SU-DHL-6 (cell line): ENCODE data around the gene THOP1.

Experiments used
- H2AFZ ChIP-seq: fragments of 200-600 bp; sonication (generic); 2 replicates; pipeline ENCODE4 v1.6.1; 2014; ENCODE audit warnings: low read depth, mild to moderate bottlenecking, moderate library complexity, mixed read lengths, antibody characterized with exemption, low read length; ENCODE audit not compliant: severe bottlenecking
- H3F3A ChIP-seq: fragments of 200-600 bp; shearing (Covaris generic); 2 replicates; pipeline ENCODE4 v1.6.0; 2016; ENCODE audit warnings: antibody characterized with exemption, mild to moderate bottlenecking; ENCODE audit not compliant: insufficient read depth
- H3K27ac ChIP-seq: fragments of 200-600 bp; sonication (generic); 2 replicates; pipeline ENCODE4 v1.5.1; 2016; ENCODE audit warnings: low read depth, mild to moderate bottlenecking, low read length, moderate library complexity, mixed read lengths
- H3K27me3 ChIP-seq: fragments of 200-600 bp; sonication (generic), shearing (Covaris generic); 2 replicates; pipeline ENCODE4 v1.6.0; 2014; ENCODE audit warnings: mild to moderate bottlenecking, low read length
- H3K36me3 ChIP-seq: fragments of 200-600 bp; sonication (generic); 2 replicates; pipeline ENCODE4 v1.6.1; 2014; ENCODE audit warnings: mild to moderate bottlenecking, low read length, mixed read lengths
- H3K4me2 ChIP-seq: fragments of 300-600, 200-600 bp; shearing (Covaris generic), sonication (generic); 2 replicates; pipeline ENCODE4 v1.6.0; 2014; ENCODE audit warnings: low read length, low read depth, mild to moderate bottlenecking; ENCODE audit not compliant: poor library complexity, severe bottlenecking
- H3K4me3 ChIP-seq: fragments of 200-600 bp; sonication (generic); 2 replicates; pipeline ENCODE4 v1.5.1; 2014; ENCODE audit warnings: antibody characterized with exemption, low read length, mild to moderate bottlenecking, mixed read lengths; ENCODE audit not compliant: insufficient read depth, poor library complexity, severe bottlenecking
- H3K79me2 ChIP-seq: fragments of 200-600 bp; sonication (generic); 2 replicates; pipeline ENCODE4 v1.6.1; 2014; ENCODE audit warnings: mild to moderate bottlenecking, low read length, moderate library complexity; ENCODE audit not compliant: insufficient read depth
- H3K9ac ChIP-seq: fragments of 200-600 bp; sonication (generic); 2 replicates; pipeline ENCODE4 v1.7.0; 2014; ENCODE audit warnings: mild to moderate bottlenecking, low read length
- H3K9me2 ChIP-seq: fragments of 200-600 bp; sonication (generic); replicated peaks from 2 replicates; pipeline ENCODE4 v1.6.1; 2014; ENCODE audit warnings: low read length; ENCODE audit not compliant: insufficient read depth
- H3K9me3 ChIP-seq: fragments of 200-600 bp; sonication (generic); 2 replicates; pipeline ENCODE4 v1.6.1; 2014; ENCODE audit warnings: low read length, mixed read lengths; ENCODE audit not compliant: insufficient read depth
- H4K20me1 ChIP-seq: fragments of 200-600 bp; sonication (generic); 2 replicates; pipeline ENCODE4 v1.6.1; 2014; ENCODE audit warnings: low read depth, mild to moderate bottlenecking, antibody characterized with exemption, low read length, moderate library complexity, mixed read lengths
- EZH2phosphoT487 ChIP-seq: fragments of 200-600 bp; sonication (generic), shearing (Covaris generic); conservative IDR thresholded peaks from 2 replicates; pipeline ENCODE4 v1.6.1; 2018; ENCODE audit warnings: mild to moderate bottlenecking, antibody characterized with exemption, low read length, moderate library complexity, mixed read lengths
- TF ChIP-seq, protein P1 (sequence below): fragments of 200-600 bp; sonication (generic); IDR thresholded peaks from one replicate; pipeline ENCODE4 v1.5.1; 2017; ENCODE audit warnings: antibody characterized with exemption, mild to moderate bottlenecking, low read length, moderate library complexity; ENCODE audit not compliant: insufficient read depth, poor library complexity, severe bottlenecking

Gene THOP1

GRCh38 chr19:2785244-2785997 lies at the start of gene THOP1:
THOP1 (plus strand) TSS chr19:2785503; CDS start chr19:2785663, 160 bp downstream.
- Histone ChIP-seq H3K9ac (peak within 1 kb of the TSS; percentile 97), H3K79me2 (peaks cover 75% of the 10 kb centered on the region), H3K27me3 (no peaks in the 10 kb centered on the region), H4K20me1 (no peaks in the 10 kb centered on the region; the same call in 1 of the 2 replicates), H3K36me3 (no peaks in the 10 kb centered on the region), H3K4me2 (peak within 1 kb of the TSS; percentile 94), H3K4me3 (peak within 1 kb of the TSS; percentile 98), H2AFZ (peak within 1 kb of the TSS; percentile 75), H3K9me2 (no peaks in the 10 kb centered on the region), H3K9me3 (no peaks in the 10 kb centered on the region), H3K27ac (peak within 1 kb of the TSS; percentile 62), H3F3A (peaks cover 13% of the 10 kb centered on the region)
- no peak for TF ChIP-seq EZH2phosphoT487
- TF ChIP-seq, protein P1, sequence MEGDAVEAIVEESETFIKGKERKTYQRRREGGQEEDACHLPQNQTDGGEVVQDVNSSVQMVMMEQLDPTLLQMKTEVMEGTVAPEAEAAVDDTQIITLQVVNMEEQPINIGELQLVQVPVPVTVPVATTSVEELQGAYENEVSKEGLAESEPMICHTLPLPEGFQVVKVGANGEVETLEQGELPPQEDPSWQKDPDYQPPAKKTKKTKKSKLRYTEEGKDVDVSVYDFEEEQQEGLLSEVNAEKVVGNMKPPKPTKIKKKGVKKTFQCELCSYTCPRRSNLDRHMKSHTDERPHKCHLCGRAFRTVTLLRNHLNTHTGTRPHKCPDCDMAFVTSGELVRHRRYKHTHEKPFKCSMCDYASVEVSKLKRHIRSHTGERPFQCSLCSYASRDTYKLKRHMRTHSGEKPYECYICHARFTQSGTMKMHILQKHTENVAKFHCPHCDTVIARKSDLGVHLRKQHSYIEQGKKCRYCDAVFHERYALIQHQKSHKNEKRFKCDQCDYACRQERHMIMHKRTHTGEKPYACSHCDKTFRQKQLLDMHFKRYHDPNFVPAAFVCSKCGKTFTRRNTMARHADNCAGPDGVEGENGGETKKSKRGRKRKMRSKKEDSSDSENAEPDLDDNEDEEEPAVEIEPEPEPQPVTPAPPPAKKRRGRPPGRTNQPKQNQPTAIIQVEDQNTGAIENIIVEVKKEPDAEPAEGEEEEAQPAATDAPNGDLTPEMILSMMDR, result no peak

- TF ChIP-seq, protein P1, result no peak
- no peak for TF ChIP-seq EZH2phosphoT487
- Histone ChIP-seq H3K79me2 (0 out of 2 replicates have a peak, but pooled peaks cover 6% of the 10 kb centered on the region), H3K4me2 (no peak overlapping the region), H3K27ac (no peak overlapping the region), H3F3A (no peaks in the 10 kb centered on the region), H2AFZ (no peak overlapping the region), H3K9me2 (no peaks in the 10 kb centered on the region), H3K9ac (no peak overlapping the region), H3K27me3 (no peaks in the 10 kb centered on the region), H3K4me3 (no peak overlapping the region), H4K20me1 (no peaks in the 10 kb centered on the region), H3K36me3 (0 out of 2 replicates have a peak, but pooled peaks cover 3% of the 10 kb centered on the region), H3K9me3 (no peaks in the 10 kb centered on the region)
Observed at GRCh38 chr19:2736550-2737190, 48.6 kb upstream of the THOP1 start.

GRCh38 chr19:2739602-2740313 lies 45.5 kb upstream of the THOP1 start, which contains the start of gene SLC39A3:
SLC39A3 (minus strand) TSS chr19:2740017; CDS start chr19:2737257, 2,760 bp downstream.
- Histone ChIP-seq H4K20me1 (no peaks in the 10 kb centered on the region), H3K27ac (peak within 1 kb of the TSS; percentile 43), H3K79me2 (0 out of 2 replicates have a peak, but pooled peaks cover 6% of the 10 kb centered on the region), H3K9ac (peak within 1 kb of the TSS; percentile 64), H3K36me3 (0 out of 2 replicates have a peak, but pooled peaks cover 3% of the 10 kb centered on the region), H3K9me3 (no peaks in the 10 kb centered on the region), H3K4me2 (peak within 1 kb of the TSS; percentile 92), H3K9me2 (no peaks in the 10 kb centered on the region), H2AFZ (peak within 1 kb of the TSS; percentile 99), H3K4me3 (peak within 1 kb of the TSS; percentile 66), H3F3A (no peaks in the 10 kb centered on the region), H3K27me3 (no peaks in the 10 kb centered on the region)
- TF ChIP-seq, protein P1, result no peak
- TF ChIP-seq EZH2phosphoT487, result no peak
